GM21786 (cell line): ENCODE measurements around the gene RPL27.

ENCODE experiments used
- ATAC-seq: cut with Tn5 transposase; IDR thresholded peaks from one replicate; pipeline ENCODE4 v1.9.1; 2021; ENCODE audit not compliant: unreplicated experiment

Gene RPL27

GRCh38 chr17:43020789-43021740, 22.8 kb downstream of the RPL27 start:
- ATAC-seq, result no peak

GRCh38 chr17:43021741-43022512, 23.7 kb downstream of the RPL27 start, which contains the start of gene VAT1:
TSS of gene VAT1 (minus strand) at chr17:43022385. CDS start at chr17:43022322, 63 bp downstream.
- ATAC-seq, result no peak

GRCh38 chr17:43024407-43025289, 26.4 kb downstream of the RPL27 start, which contains the start of gene RND2:
TSS of gene RND2 (plus strand) at chr17:43025231. CDS start at chr17:43025348, 117 bp downstream.
- ATAC-seq, result peak; percentile 43

GRCh38 chr17:43025290-43025657, 27.1 kb downstream of the RPL27 start:
- ATAC-seq, result no peak

- ATAC-seq, result no peak
These were observed 27.7 kb downstream of the RPL27 start for GRCh38 chr17:43025766-43026537.

GRCh38 chr17:43026595-43026994, 28.4 kb downstream of the RPL27 start:
- no peak for ATAC-seq

GRCh38 chr17:43027091-43028032, 29.1 kb downstream of the RPL27 start:
- ATAC-seq, result no peak

GRCh38 chr17:43028221-43028861, 30.1 kb downstream of the RPL27 start:
- ATAC-seq, result no peak

GRCh38 chr17:43030137-43030767, 32.0 kb downstream of the RPL27 start:
- no peak for ATAC-seq

GRCh38 chr17:43031666-43032065, 33.4 kb downstream of the RPL27 start:
- no peak for ATAC-seq

- no peak for ATAC-seq
These were observed 36.0 kb downstream of the RPL27 start for GRCh38 chr17:43033948-43034881.

GRCh38 chr17:43034894-43035293, 36.7 kb downstream of the RPL27 start:
- ATAC-seq, result no peak

GRCh38 chr17:43039646-43040045, 41.4 kb downstream of the RPL27 start:
- ATAC-seq, result no peak

GRCh38 chr17:43040655-43041054, 42.4 kb downstream of the RPL27 start:
- no peak for ATAC-seq

GRCh38 chr17:43042025-43042628, 43.9 kb downstream of the RPL27 start:
- no peak for ATAC-seq

GRCh38 chr17:43043307-43043706, 45.1 kb downstream of the RPL27 start:
- no peak for ATAC-seq
